Body of pancreas (tissue), 4 donors: Measurements from ENCODE around the gene STX4. TPM values are rescaled to one million over a fixed set of nuclear protein-coding genes. Genes with fewer than 3 reads are reported as not detected.

Experiments used
- ATAC-seq: fragments of 150-250 bp; one replicate; pipeline ENCODE4 v1.9.1; 2016
- DNase-seq, 4 donors: peaks; one replicate each; pipeline ENCODE4 v3.0.0-alpha.2; 2019
- H3K27ac ChIP-seq, 4 donors: fragments of 200-600 bp; sonication (generic); 1 replicate in 3 of 4; 2 replicates in 1 of 4; pipeline versions ENCODE4 v1.5.1 to v1.6.1; 2016 to 2019; ENCODE audit warnings: mild to moderate bottlenecking in 1 of 4, mixed read lengths in 1 of 4, moderate library complexity in 1 of 4
- H3K27me3 ChIP-seq, 2 donors: fragments of 200-600 bp; sonication (generic); one replicate each; pipeline ENCODE4 v1.6.0; 2016; ENCODE audit warnings: mild to moderate bottlenecking in 1 of 2
- H3K36me3 ChIP-seq, 2 donors: fragments of 200-600 bp; sonication (generic); replicated peaks in 1 of 2; 2 replicates each; pipeline ENCODE4 v1.5.1; 2016; ENCODE audit warnings: low read depth in 2 of 2; ENCODE audit not compliant: insufficient read depth in 1 of 2
- H3K4me1 ChIP-seq: fragments of 200-600 bp; sonication (generic); one replicate; pipeline ENCODE4 v1.6.0; 2016
- H3K4me3 ChIP-seq, 2 donors: fragments of 200-600 bp; sonication (generic); 1 replicate in 1 of 2; 2 replicates in 1 of 2; pipeline ENCODE4 v1.5.1; 2016 to 2019
- H3K9me3 ChIP-seq, 3 donors: fragments of 200-600 bp; sonication (generic); 1 replicate in 2 of 3; 2 replicates in 1 of 3; pipeline ENCODE4 v1.5.1; 2016
- CTCF ChIP-seq, 7 experiments: fragments of 450-650 bp in 4 of 7; fragments of 200-600 bp in 3 of 7; sonication (generic) in 3 of 7; IDR thresholded peaks; one replicate each; pipeline ENCODE4 v1.5.1; 2016 to 2019; ENCODE audit warnings: antibody characterized with exemption in 7 of 7
- POLR2A ChIP-seq, 3 donors: fragments of 450-650 bp; IDR thresholded peaks; one replicate each; pipeline ENCODE4 v1.6.1; 2016; ENCODE audit warnings: antibody characterized with exemption in 3 of 3, mild to moderate bottlenecking in 2 of 3
- WGBS, 2 donors: methylation state at CpG; one replicate each; pipeline ENCODE4 v1.1.5; 2017; 5-methylcytosine and 5-hydroxymethylcytosine counted together
- intact Hi-C: fragments of 100-400 bp; cut with DNase I; formaldehyde crosslinking; loops from one replicate; pipeline ENCODE4 v1.15.1; 2023
- total RNA-seq, 2 donors: library from RNA; depleted of rRNA; stranded (reverse); fragments of >200 nt; gene quantifications; one replicate each; pipeline ENCODE4 v1.1.0, GENCODE V29; 2016

Gene STX4
- total RNA-seq, 2 donors from 2014 or later = 25.9 to 38.6 TPM

GRCh38 chr16:30995927-30996323 is 37.4 kb upstream of the STX4 start:
- intact Hi-C loops = no loop called here
- ATAC-seq = no peak
- Histone ChIP-seq H3K36me3 (no peaks in the 10 kb centered on the region), H3K27ac (peak overlapping the region in 1 of 4 donors; percentile 81), H3K27me3 (no peaks in the 10 kb centered on the region), H3K4me1 (peaks cover 27% of the 10 kb centered on the region), H3K9me3 (no peaks in the 10 kb centered on the region), H3K4me3 (no peak overlapping the region)
- 81 to 82% methylated on average over 11 of the region's 11 CpGs for WGBS, 2 donors
- DNase-seq = no peak
- TF ChIP-seq POLR2A (IDR thresholded peaks at IDR 0.05) = no peak
- no peak for TF ChIP-seq CTCF (IDR thresholded peaks at IDR 0.05)

- H3K27ac ChIP-seq = peak overlapping the region in 3 of 4 donors; percentile 3 to 81 (median 67)
- 19 to 34% methylated on average over 11 to 23 of the region's 23 CpGs for WGBS, 2 donors
- no peaks in the 10 kb centered on the region for H3K36me3 ChIP-seq
- no peak for TF ChIP-seq POLR2A (IDR thresholded peaks at IDR 0.05)
- no peak for TF ChIP-seq CTCF (IDR thresholded peaks at IDR 0.05)
- peaks cover 27% of the 10 kb centered on the region for H3K4me1 ChIP-seq
- ATAC-seq (peak; percentile 19), DNase-seq (peak in 1 of 4 donors; percentile 31)
- intact Hi-C loops = no loop called here
- no peaks in the 10 kb centered on the region for H3K9me3 ChIP-seq
- H3K27me3 ChIP-seq = no peaks in the 10 kb centered on the region
- H3K4me3 ChIP-seq = no peak overlapping the region
These were observed 36.9 kb upstream of the STX4 start for GRCh38 chr16:30996324-30996984.

GRCh38 chr16:30996985-30997724 is 36.2 kb upstream of the STX4 start:
- H3K9me3 ChIP-seq = no peaks in the 10 kb centered on the region
- DNase-seq (peak; percentile 79 to 86 (median 82)), ATAC-seq (peak; percentile 90)
- H3K4me1 ChIP-seq = peaks cover 33% of the 10 kb centered on the region
- no peaks in the 10 kb centered on the region for H3K36me3 ChIP-seq
- H3K27me3 ChIP-seq = no peaks in the 10 kb centered on the region
- intact Hi-C loops = no loop called here
- peak overlapping the region in 3 of 4 donors; percentile 3 to 81 (median 67) for H3K27ac ChIP-seq
- H3K4me3 ChIP-seq = peak overlapping the region in 1 of 2 donors; percentile 18
- WGBS, 2 donors = 3% methylated on average over 19 to 36 of the region's 60 CpGs
- TF ChIP-seq CTCF (IDR thresholded peaks at IDR 0.05) (no peak), POLR2A (IDR thresholded peaks at IDR 0.05) (peak; percentile 24 to 74 (median 60))

- Histone ChIP-seq H3K9me3 (no peaks in the 10 kb centered on the region), H3K27me3 (no peaks in the 10 kb centered on the region), H3K4me1 (peaks cover 34% of the 10 kb centered on the region), H3K36me3 (no peaks in the 10 kb centered on the region), H3K27ac (peak overlapping the region in 2 of 4 donors; percentile 55 to 81), H3K4me3 (no peak overlapping the region)
- no peak for DNase-seq
- TF ChIP-seq CTCF (IDR thresholded peaks at IDR 0.05) (no peak), POLR2A (IDR thresholded peaks at IDR 0.05) (no peak)
- no peak for ATAC-seq
- intact Hi-C loops = no loop called here
- WGBS, 2 donors = 62 to 65% methylated on average over 13 to 21 of the region's 21 CpGs
These were observed 35.3 kb upstream of the STX4 start for GRCh38 chr16:30997725-30998711.
